Measurements from ENCODE around the gene PCDHA5.

The PCDHA5 gene

GRCh38 chr5:140862441-140863295, 41.3 kb downstream of the PCDHA5 start:
- H3K4me3 ChIP-seq (ENCODE audit: low read length) = no peak overlapping the region

GRCh38 chr5:140868721-140869554, 47.5 kb downstream of the PCDHA5 start, which contains the start of gene PCDHA11:
Gene PCDHA11 (plus strand): TSS chr5:140868957. CDS start chr5:140869104, 147 bp downstream.
- H3K4me3 ChIP-seq (ENCODE audit: low read length) = no peak within 1 kb of the TSS
- TF ChIP-seq CTCF (conservative IDR thresholded peaks at IDR 0.05; ENCODE audit: low read depth, low read length) = peak; percentile 25
- no peak for DNase-seq (ENCODE audit: low read depth)

More at GRCh38 chr5:140862441-140863295, 41.3 kb downstream of the PCDHA5 start:
- no peak for TF ChIP-seq CTCF (conservative IDR thresholded peaks at IDR 0.05; ENCODE audit: low read depth, low read length)
- no peak for DNase-seq (ENCODE audit: low read depth)

- DNase-seq (ENCODE audit: low read depth) = no peak
- no peak overlapping the region for H3K4me3 ChIP-seq (ENCODE audit: low read length)
- TF ChIP-seq CTCF (conservative IDR thresholded peaks at IDR 0.05; ENCODE audit: low read depth, low read length) = peak; percentile 32
These were observed 48.1 kb downstream of the PCDHA5 start for GRCh38 chr5:140869555-140869886.

DNA sequence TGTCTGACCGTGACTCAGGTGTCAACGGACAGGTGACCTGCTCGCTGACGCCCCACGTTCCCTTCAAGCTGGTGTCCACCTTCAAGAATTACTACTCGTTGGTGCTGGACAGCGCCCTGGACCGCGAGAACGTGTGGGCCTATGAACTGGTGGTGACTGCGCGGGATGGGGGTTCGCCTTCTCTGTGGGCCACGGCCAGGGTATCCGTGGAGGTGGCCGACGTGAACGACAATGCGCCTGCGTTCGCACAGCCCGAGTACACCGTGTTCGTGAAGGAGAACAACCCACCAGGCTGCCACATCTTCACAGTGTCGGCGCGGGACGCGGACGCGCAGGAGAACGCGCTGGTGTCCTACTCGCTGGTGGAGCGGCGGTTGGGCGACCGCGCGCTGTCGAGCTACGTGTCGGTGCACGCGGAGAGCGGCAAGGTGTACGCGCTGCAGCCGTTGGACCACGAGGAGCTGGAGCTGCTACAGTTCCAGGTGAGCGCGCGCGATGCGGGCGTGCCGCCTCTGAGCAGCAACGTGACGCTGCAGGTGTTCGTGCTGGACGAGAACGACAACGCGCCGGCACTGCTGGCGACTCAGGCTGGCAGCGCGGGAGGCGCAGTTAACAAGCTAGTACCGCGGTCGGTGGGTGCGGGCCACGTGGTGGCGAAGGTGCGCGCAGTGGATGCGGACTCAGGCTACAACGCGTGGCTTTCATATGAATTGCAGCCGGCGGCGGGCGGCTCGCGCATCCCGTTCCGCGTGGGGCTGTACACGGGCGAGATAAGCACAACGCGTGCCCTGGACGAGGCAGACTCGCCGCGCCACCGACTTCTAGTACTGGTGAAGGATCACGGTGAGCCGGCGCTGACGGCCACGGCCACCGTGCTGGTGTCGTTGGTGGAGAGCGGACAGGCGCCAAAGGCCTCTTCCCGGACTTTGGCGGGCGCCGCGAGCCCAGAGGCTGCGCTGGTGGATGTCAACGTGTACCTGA, 49.1 kb downstream of the PCDHA5 start:
- no peak overlapping the region for H3K4me3 ChIP-seq (ENCODE audit: low read length)
- no peak for DNase-seq (ENCODE audit: low read depth)
- TF ChIP-seq CTCF (conservative IDR thresholded peaks at IDR 0.05; ENCODE audit: low read depth, low read length) = no peak
